ENCODE results near the gene AP4M1.

Gene AP4M1

GRCh38 chr7:100072462-100072861 lies 29.0 kb upstream of the AP4M1 start:
- no peak for DNase-seq (ENCODE audit: low read depth in 1 of 2, low spot score in 1 of 2)
- no peak for TF ChIP-seq JUND (IDR thresholded peaks at IDR 0.05; ENCODE audit: low read depth)
- in situ Hi-C loops (cut with HindIII; ENCODE audit: low pct_unique_long_range_greater_than_20kb, low sequenced_read_pairs): no loop called here

- TF ChIP-seq JUND (IDR thresholded peaks at IDR 0.05; ENCODE audit: low read depth): no peak
- in situ Hi-C loops (cut with HindIII; ENCODE audit: low pct_unique_long_range_greater_than_20kb, low sequenced_read_pairs): no loop called here
- DNase-seq (ENCODE audit: low read depth in 1 of 2, low spot score in 1 of 2): no peak
These were observed 26.6 kb upstream of the AP4M1 start for GRCh38 chr7:100074841-100075240.

GRCh38 chr7:100075418-100075817 lies 26.0 kb upstream of the AP4M1 start:
- DNase-seq (ENCODE audit: low read depth in 1 of 2, low spot score in 1 of 2): no peak
- in situ Hi-C loops (cut with HindIII; ENCODE audit: low pct_unique_long_range_greater_than_20kb, low sequenced_read_pairs): no loop called here
- no peak for TF ChIP-seq JUND (IDR thresholded peaks at IDR 0.05; ENCODE audit: low read depth)

- in situ Hi-C loops (cut with HindIII; ENCODE audit: low pct_unique_long_range_greater_than_20kb, low sequenced_read_pairs): no loop called here
- no peak for TF ChIP-seq JUND (IDR thresholded peaks at IDR 0.05; ENCODE audit: low read depth)
- DNase-seq (ENCODE audit: low read depth in 1 of 2, low spot score in 1 of 2): no peak
These were observed 24.2 kb upstream of the AP4M1 start for GRCh38 chr7:100077205-100077604.

GRCh38 chr7:100079024-100079560 lies 22.4 kb upstream of the AP4M1 start:
- no peak for DNase-seq (ENCODE audit: low read depth in 1 of 2, low spot score in 1 of 2)
- in situ Hi-C loops (cut with HindIII; ENCODE audit: low pct_unique_long_range_greater_than_20kb, low sequenced_read_pairs): no loop called here
- no peak for TF ChIP-seq JUND (IDR thresholded peaks at IDR 0.05; ENCODE audit: low read depth)

- in situ Hi-C loops (cut with HindIII; ENCODE audit: low pct_unique_long_range_greater_than_20kb, low sequenced_read_pairs): no loop called here
- no peak for TF ChIP-seq JUND (IDR thresholded peaks at IDR 0.05; ENCODE audit: low read depth)
- no peak for DNase-seq (ENCODE audit: low read depth in 1 of 2, low spot score in 1 of 2)
These were observed 20.4 kb upstream of the AP4M1 start for GRCh38 chr7:100080907-100081534.

- DNase-seq (ENCODE audit: low read depth in 1 of 2, low spot score in 1 of 2): peak; percentile 61 to 98
- in situ Hi-C loops (cut with HindIII; ENCODE audit: low pct_unique_long_range_greater_than_20kb, low sequenced_read_pairs): no loop called here
- no peak for TF ChIP-seq JUND (IDR thresholded peaks at IDR 0.05; ENCODE audit: low read depth)
These were observed 19.8 kb upstream of the AP4M1 start, which contains the start of gene ZNF3 for GRCh38 chr7:100081535-100082102. Gene ZNF3, minus strand, starts transcription at chr7:100081723. Its CDS starts 4,366 bp downstream, at chr7:100077357.

GRCh38 chr7:100082978-100083377 lies 18.5 kb upstream of the AP4M1 start:
- no peak for TF ChIP-seq JUND (IDR thresholded peaks at IDR 0.05; ENCODE audit: low read depth)
- in situ Hi-C loops (cut with HindIII; ENCODE audit: low pct_unique_long_range_greater_than_20kb, low sequenced_read_pairs): no loop called here
- DNase-seq (ENCODE audit: low read depth in 1 of 2, low spot score in 1 of 2): no peak

GRCh38 chr7:100085515-100085914 lies 15.9 kb upstream of the AP4M1 start:
- no peak for DNase-seq (ENCODE audit: low read depth in 1 of 2, low spot score in 1 of 2)
- TF ChIP-seq JUND (IDR thresholded peaks at IDR 0.05; ENCODE audit: low read depth): no peak
- in situ Hi-C loops (cut with HindIII; ENCODE audit: low pct_unique_long_range_greater_than_20kb, low sequenced_read_pairs): no loop called here

- in situ Hi-C loops (cut with HindIII; ENCODE audit: low pct_unique_long_range_greater_than_20kb, low sequenced_read_pairs): no loop called here
- DNase-seq (ENCODE audit: low read depth in 1 of 2, low spot score in 1 of 2): no peak
- TF ChIP-seq JUND (IDR thresholded peaks at IDR 0.05; ENCODE audit: low read depth): no peak
These were observed 14.2 kb upstream of the AP4M1 start for GRCh38 chr7:100087055-100087750.

- in situ Hi-C loops (cut with HindIII; ENCODE audit: low pct_unique_long_range_greater_than_20kb, low sequenced_read_pairs): no loop called here
- TF ChIP-seq JUND (IDR thresholded peaks at IDR 0.05; ENCODE audit: low read depth): no peak
- DNase-seq (ENCODE audit: low read depth in 1 of 2, low spot score in 1 of 2): no peak
These were observed 13.3 kb upstream of the AP4M1 start for GRCh38 chr7:100088095-100088620.

GRCh38 chr7:100088621-100089457 lies 12.6 kb upstream of the AP4M1 start, which contains the start of gene COPS6:
Gene COPS6, plus strand, starts transcription at chr7:100088969. Its CDS starts 22 bp downstream, at chr7:100088991.
- DNase-seq (ENCODE audit: low read depth in 1 of 2, low spot score in 1 of 2): peak; percentile 64 to 79
- in situ Hi-C loops (cut with HindIII; ENCODE audit: low pct_unique_long_range_greater_than_20kb, low sequenced_read_pairs): no loop called here

More at GRCh38 chr7:100088621-100089457, 12.6 kb upstream of the AP4M1 start, which contains the start of gene COPS6:
- no peak for TF ChIP-seq JUND (IDR thresholded peaks at IDR 0.05; ENCODE audit: low read depth)

All from T47D (cell line).